Omental fat pad (tissue), 4 donors: ENCODE measurements around the gene PRKD1. TPM values are rescaled to one million over a fixed set of nuclear protein-coding genes. Genes with fewer than 3 reads are reported as not detected.

Experiments used
- ATAC-seq: fragments of 150-250 bp; one replicate; pipeline ENCODE4 v1.9.1; 2016; ENCODE audit warnings: mild to moderate bottlenecking, moderate library complexity; ENCODE audit not compliant: low FRiP score
- DNase-seq: peaks from one replicate; pipeline ENCODE4 v3.0.0-alpha.2; 2019; ENCODE audit warnings: low spot score
- CTCF ChIP-seq, 3 donors: fragments of 450-650 bp; IDR thresholded peaks; one replicate each; pipeline ENCODE4 v1.5.1; 2016 to 2017; ENCODE audit warnings: antibody characterized with exemption in 3 of 3, mild to moderate bottlenecking in 3 of 3, moderate library complexity in 2 of 3
- total RNA-seq, 4 donors: library from RNA; depleted of rRNA; stranded (reverse); fragments of >200 nt; gene quantifications; one replicate each; pipeline ENCODE4 v1.1.0, GENCODE V29; 2016

The PRKD1 gene
- total RNA-seq = 10 to 100 TPM in 3 of 4 donors, 1 to 10 TPM in 1; 9.1 to 34.7 (median 14.6) TPM

- DNase-seq (no peak), ATAC-seq (peak; percentile 64)
- no peak for TF ChIP-seq CTCF (IDR thresholded peaks at IDR 0.05)
Observed at GRCh38 chr14:29927376-29928116, at the start of gene PRKD1. Gene PRKD1, minus strand, starts transcription at chr14:29927847.

GRCh38 chr14:29971101-29971500, 43.5 kb upstream of the PRKD1 start:
- no peak for DNase-seq
- TF ChIP-seq CTCF (IDR thresholded peaks at IDR 0.05) = no peak
- no peak for ATAC-seq

DNA sequence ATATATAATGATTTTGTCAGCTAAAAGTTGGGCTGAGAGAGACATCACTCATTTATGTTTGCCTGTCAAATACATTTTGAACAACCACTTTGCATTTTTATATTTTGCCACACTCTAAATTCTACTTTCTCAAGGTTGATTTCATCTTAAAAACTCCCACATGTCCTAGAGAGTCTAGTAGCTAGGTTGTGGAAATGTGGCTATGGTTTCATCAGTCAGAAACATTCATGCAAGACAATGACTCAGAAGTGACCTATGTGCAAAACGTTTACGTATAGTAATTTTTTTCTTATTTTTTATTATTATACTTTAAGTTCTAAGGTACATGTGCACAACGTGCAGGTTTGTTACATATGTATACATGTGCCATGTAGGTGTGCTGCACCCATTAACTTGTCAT, 27.4 kb upstream of the PRKD1 start:
- ATAC-seq = no peak
- no peak for TF ChIP-seq CTCF (IDR thresholded peaks at IDR 0.05)
- no peak for DNase-seq

DNA sequence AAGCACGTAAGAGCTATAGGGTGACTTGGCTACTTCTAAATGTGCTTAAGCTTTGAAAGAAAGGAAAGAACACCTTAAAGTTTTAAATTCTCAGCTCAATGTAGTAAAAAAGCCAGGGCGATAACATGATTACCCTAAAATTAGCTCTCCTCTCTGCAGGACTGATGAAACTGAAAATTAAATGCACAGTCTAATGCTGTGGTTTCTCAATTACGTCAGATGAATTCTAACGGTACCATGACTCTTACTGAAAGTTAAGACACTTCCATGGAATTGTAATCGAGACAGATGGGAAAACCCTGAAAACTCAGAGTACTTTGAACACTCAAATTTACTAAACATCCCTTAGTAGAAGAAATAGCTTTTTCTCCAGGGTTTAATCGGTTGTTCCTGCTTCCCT, 25.9 kb upstream of the PRKD1 start:
- ATAC-seq (no peak), DNase-seq (no peak)
- TF ChIP-seq CTCF (IDR thresholded peaks at IDR 0.05) = no peak

- DNase-seq = no peak
- no peak for ATAC-seq
- TF ChIP-seq CTCF (IDR thresholded peaks at IDR 0.05) = no peak
Observed at GRCh38 chr14:29944091-29944490, 16.4 kb upstream of the PRKD1 start.

GRCh38 chr14:29941401-29941800, 13.8 kb upstream of the PRKD1 start:
- ATAC-seq (no peak), DNase-seq (no peak)
- no peak for TF ChIP-seq CTCF (IDR thresholded peaks at IDR 0.05)

DNA sequence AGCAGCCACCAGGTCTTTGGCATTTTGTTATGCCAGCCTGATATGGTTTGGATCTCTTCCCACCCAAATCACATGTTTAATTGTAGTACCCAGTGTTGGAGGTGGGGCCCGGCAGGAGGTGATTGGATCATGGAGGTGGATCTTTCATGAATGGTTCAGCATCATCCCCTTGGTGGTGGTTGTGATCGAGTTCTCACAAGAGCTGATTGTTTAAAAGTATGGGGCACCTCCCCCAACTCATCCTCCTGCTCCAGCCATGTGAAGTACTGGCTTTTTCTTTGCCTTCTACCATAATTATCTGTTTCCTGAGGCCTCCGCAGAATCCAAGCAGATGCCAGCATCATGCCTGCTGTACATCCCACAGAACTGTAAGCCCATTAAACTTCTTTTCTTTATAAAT, 12.8 kb upstream of the PRKD1 start:
- no peak for TF ChIP-seq CTCF (IDR thresholded peaks at IDR 0.05)
- ATAC-seq = no peak
- DNase-seq = no peak
